Fibroblast of lung (primary cell): ENCODE data around the gene CYTIP.

Source experiments
- CTCF ChIP-seq, 2 donors: IDR thresholded peaks in 1 of 2; conservative IDR thresholded peaks in 1 of 2; 1 replicate in 1 of 2; 2 replicates in 1 of 2; pipeline ENCODE4 v1.5.1; 2011 to 2012; ENCODE audit warnings: low read length in 2 of 2, control low read depth in 1 of 2, inconsistent platforms in 1 of 2, low read depth in 1 of 2, mild to moderate bottlenecking in 1 of 2
- EZH2 ChIP-seq: IDR thresholded peaks from 2 replicates; pipeline ENCODE4 v1.5.1; 2012; ENCODE audit warnings: low read length, control low read depth, mild to moderate bottlenecking; ENCODE audit errors: missing control alignments

- TF ChIP-seq EZH2 (no peak), CTCF (conservative IDR thresholded peaks at IDR 0.05 in 1 of 2, IDR thresholded peaks at IDR 0.05 in 1 of 2; ENCODE audit: low read depth in 1 of 2, low read length in 2 of 2) (no peak)
Measured at GRCh38 chr2:157459486-157459885, 15.6 kb upstream of the CYTIP start.
